OCI-LY7 (cell line): ENCODE data around the gene MPRIP. TPM values are rescaled to one million over a fixed set of nuclear protein-coding genes. Genes with fewer than 3 reads are reported as not detected.

Source experiments
- BruUV-seq: library from RNA; stranded (reverse); fragments of 400-500 nt; replicated peaks from 2 replicates; lab custom pipeline; 2021; lab: Mats Ljungman, UMichigan
- CTCF ChIA-PET: fragments of 300-600 bp; sonication (Branson Sonifier 250); formaldehyde crosslinking; loops from one replicate; lab custom pipeline; 2022; ENCODE audit warnings: antibody characterized with exemption; ENCODE audit not compliant: unreplicated experiment; lab: Charles Lee
- POLR2A ChIA-PET: fragments of 300-600 bp; sonication (Branson Sonifier 250); formaldehyde crosslinking; loops from one replicate; lab custom pipeline; 2022; ENCODE audit warnings: antibody characterized with exemption; lab: Charles Lee
- DNase-seq: peaks from one replicate; pipeline ENCODE4 v3.0.0-alpha.2; 2015; ENCODE audit warnings: low spot score
- H2AFZ ChIP-seq: fragments of 200-600 bp; sonication (generic), shearing (Covaris generic); 2 replicates; pipeline ENCODE4 v1.6.1; 2014; ENCODE audit warnings: mild to moderate bottlenecking, antibody characterized with exemption, low read length, moderate library complexity
- H3K27ac ChIP-seq: fragments of 200-600 bp; sonication (generic); 2 replicates; pipeline ENCODE4 v1.5.1; 2014; ENCODE audit warnings: mixed run types, low read depth, mild to moderate bottlenecking, moderate library complexity, low read length, inconsistent platforms; ENCODE audit not compliant: poor library complexity, severe bottlenecking
- H3K36me3 ChIP-seq: fragments of 200-600 bp; sonication (generic); 2 replicates; pipeline ENCODE4 v1.6.1; 2014; ENCODE audit warnings: mild to moderate bottlenecking, antibody characterized with exemption, low read length, moderate library complexity, mixed read lengths; ENCODE audit not compliant: insufficient read depth
- H3K4me1 ChIP-seq: fragments of 200-600 bp; sonication (generic); 2 replicates; pipeline ENCODE4 v1.5.1; 2014; ENCODE audit warnings: mild to moderate bottlenecking, low read length; ENCODE audit not compliant: insufficient read depth, poor library complexity, severe bottlenecking
- H3K4me2 ChIP-seq: fragments of 200-600 bp; sonication (generic); 2 replicates; pipeline ENCODE4 v1.6.1; 2014; ENCODE audit warnings: mild to moderate bottlenecking, low read length
- H3K4me3 ChIP-seq: fragments of 200-600 bp; sonication (generic); 2 replicates; pipeline ENCODE4 v1.5.1; 2014; ENCODE audit warnings: mild to moderate bottlenecking, low read depth, low read length; ENCODE audit not compliant: poor library complexity, severe bottlenecking
- H3K79me2 ChIP-seq: fragments of 200-600 bp; sonication (generic); 2 replicates; pipeline ENCODE4 v1.6.1; 2016; ENCODE audit warnings: low read depth, mild to moderate bottlenecking, low read length, moderate library complexity, mixed read lengths; ENCODE audit not compliant: insufficient read depth
- H3K9me2 ChIP-seq: fragments of 200-600 bp; sonication (generic); 2 replicates; pipeline ENCODE4 v1.6.1; 2016; ENCODE audit warnings: mild to moderate bottlenecking, low read length, mixed read lengths; ENCODE audit not compliant: insufficient read depth
- H3K9me3 ChIP-seq: fragments of 200-600 bp; sonication (generic); 2 replicates; pipeline ENCODE4 v1.6.1; 2014; ENCODE audit warnings: mild to moderate bottlenecking, mixed run types, low read length, mixed read lengths
- H4K20me1 ChIP-seq: fragments of 200-600 bp; sonication (generic); 2 replicates; pipeline ENCODE4 v1.6.1; 2014; ENCODE audit warnings: mild to moderate bottlenecking, antibody characterized with exemption, low read length, moderate library complexity, mixed read lengths; ENCODE audit not compliant: insufficient read depth
- CTCF ChIP-seq: fragments of 200-600 bp; sonication (generic); conservative IDR thresholded peaks from 2 replicates; pipeline ENCODE4 v1.5.1; 2014; ENCODE audit warnings: mild to moderate bottlenecking, antibody characterized with exemption, low read length, moderate library complexity, mixed read lengths
- EZH2phosphoT487 ChIP-seq: fragments of 200-600 bp; sonication (generic); IDR thresholded peaks from 2 replicates; pipeline ENCODE4 v1.6.1; 2018; ENCODE audit warnings: low read depth, borderline replicate concordance, mild to moderate bottlenecking, mixed run types, antibody characterized with exemption, low read length, moderate library complexity, mixed read lengths
- intact Hi-C: fragments of 100-400 bp; cut with micrococcal nuclease; formaldehyde crosslinking; loops from one replicate; pipeline ENCODE4 v1.10.0; 2022; ENCODE audit not compliant: unreplicated experiment
- total RNA-seq, 2 experiments: library from RNA; depleted of rRNA in 1 of 2; stranded (reverse); fragments of >200 nt in 1 of 2; shearing (Covaris generic) in 1 of 2; gene quantifications; 2 replicates each; pipeline ENCODE4 v1.2.3, GENCODE V29; 2014 to 2022

The MPRIP gene
- total RNA-seq, 2 experiments from 2014 or later = 73.3 to 109 TPM

GRCh38 chr17:17022011-17022410, 20.2 kb upstream of the MPRIP start:
- no peaks in the 10 kb centered on the region for H3K9me3 ChIP-seq
- TF ChIP-seq CTCF (no peak), EZH2phosphoT487 (no peak)
- ChIA-PET CTCF (interaction anchor here (0.5 kb wide), 1 partner anchor 83 kb away, joined by 3 read pairs; no protein-coding TSS in a partner anchor), POLR2A (no interaction called here)
- no peak overlapping the region for H3K4me3 ChIP-seq
- no peak overlapping the region for H3K4me2 ChIP-seq
- intact Hi-C loops = no loop called here
- no peak overlapping the region for H3K27ac ChIP-seq
- no peak overlapping the region for H2AFZ ChIP-seq
- no peaks in the 10 kb centered on the region for H3K4me1 ChIP-seq
- H3K79me2 ChIP-seq = no peaks in the 10 kb centered on the region
- no peak for DNase-seq
- no peaks in the 10 kb centered on the region for H4K20me1 ChIP-seq
- H3K9me2 ChIP-seq = no peaks in the 10 kb centered on the region
- BruUV-seq = no TSS peak
- no peaks in the 10 kb centered on the region for H3K36me3 ChIP-seq

- CTCF ChIA-PET = no interaction called here
- H3K79me2 ChIP-seq = no peaks in the 10 kb centered on the region
- no peaks in the 10 kb centered on the region for H3K9me2 ChIP-seq
- H2AFZ ChIP-seq = no peak overlapping the region
- H3K27ac ChIP-seq = no peak overlapping the region
- TF ChIP-seq CTCF = no peak
- no peak for TF ChIP-seq EZH2phosphoT487
- no peaks in the 10 kb centered on the region for H3K4me1 ChIP-seq
- H3K9me3 ChIP-seq = no peaks in the 10 kb centered on the region
- POLR2A ChIA-PET = no interaction called here
- no peak overlapping the region for H3K4me2 ChIP-seq
- H4K20me1 ChIP-seq = no peaks in the 10 kb centered on the region
- no peaks in the 10 kb centered on the region for H3K36me3 ChIP-seq
- no TSS peak for BruUV-seq
- H3K4me3 ChIP-seq = no peak overlapping the region
- DNase-seq = no peak
- intact Hi-C loops = no loop called here
Measured at GRCh38 chr17:17022456-17022855, 19.8 kb upstream of the MPRIP start.

- intact Hi-C loops = no loop called here
- POLR2A ChIA-PET = no interaction called here
- H3K27ac ChIP-seq = no peak overlapping the region
- no peaks in the 10 kb centered on the region for H3K36me3 ChIP-seq
- H3K9me2 ChIP-seq = no peaks in the 10 kb centered on the region
- CTCF ChIA-PET = no interaction called here
- TF ChIP-seq CTCF (no peak), EZH2phosphoT487 (no peak)
- no peaks in the 10 kb centered on the region for H3K9me3 ChIP-seq
- H3K79me2 ChIP-seq = no peaks in the 10 kb centered on the region
- H3K4me3 ChIP-seq = no peak overlapping the region
- no TSS peak for BruUV-seq
- H4K20me1 ChIP-seq = no peaks in the 10 kb centered on the region
- no peaks in the 10 kb centered on the region for H3K4me1 ChIP-seq
- no peak for DNase-seq
- no peak overlapping the region for H2AFZ ChIP-seq
- no peak overlapping the region for H3K4me2 ChIP-seq
Measured at GRCh38 chr17:17024778-17025300, 17.4 kb upstream of the MPRIP start.
